Cardiac septum (tissue), 1 donor: ENCODE measurements around the gene LPGAT1. TPM values are rescaled to one million over a fixed set of nuclear protein-coding genes. Genes with fewer than 3 reads are reported as not detected.
A peak's percentile ranks its signal among the peaks of the same experiment; 100 is the strongest.

Source experiments
- DNase-seq: peaks from one replicate; pipeline ENCODE4 v3.0.0-alpha.2; 2020; ENCODE audit warnings: low spot score
- intact Hi-C: fragments of 100-400 bp; cut with DNase I; formaldehyde crosslinking; loops from one replicate; pipeline ENCODE4 v1.14.0; 2022
- total RNA-seq: library from RNA; stranded (reverse); fragmentation: NEBNext Ultra II Directional; extraction: Animal tissue kit (Norgen Biotek cat#: 25700); gene quantifications from one replicate; pipeline ENCODE4 v1.2.1, GENCODE V29; 2021
- donor health status: DM: no; HTN: no; CAD: no.

LPGAT1 gene
- total RNA-seq, 1 donor from 2014 or later, result 43.4 TPM

GRCh38 chr1:211830055-211830327 is 572 bp downstream of the LPGAT1 start:
- intact Hi-C loops, result loop anchor here (5.0 to 10.0 kb wide), 2 partner anchors 153 to 625 kb away; partner anchors contain the start of gene NEK2
- DNase-seq, result peak; percentile 74

- intact Hi-C loops, result loop anchor here (1.0 to 10.0 kb wide), 4 partner anchors 130 to 625 kb away; partner anchors contain the start of genes NEK2 and SLC30A1
Observed at GRCh38 chr1:211829343-211830054, 1.1 kb downstream of the LPGAT1 start.

GRCh38 chr1:211828584-211829342 is 1.8 kb downstream of the LPGAT1 start:
- intact Hi-C loops, result loop anchor here (1.0 to 2.0 kb wide), 2 partner anchors 129 to 250 kb away; partner anchors contain the start of gene SLC30A1
- no peak for DNase-seq

More at GRCh38 chr1:211829343-211830054, 1.1 kb downstream of the LPGAT1 start:
- DNase-seq, result peak; percentile 74

- no peak for DNase-seq
- intact Hi-C loops, result no loop called here
Observed at GRCh38 chr1:211827051-211827450, 3.5 kb downstream of the LPGAT1 start.

DNA sequence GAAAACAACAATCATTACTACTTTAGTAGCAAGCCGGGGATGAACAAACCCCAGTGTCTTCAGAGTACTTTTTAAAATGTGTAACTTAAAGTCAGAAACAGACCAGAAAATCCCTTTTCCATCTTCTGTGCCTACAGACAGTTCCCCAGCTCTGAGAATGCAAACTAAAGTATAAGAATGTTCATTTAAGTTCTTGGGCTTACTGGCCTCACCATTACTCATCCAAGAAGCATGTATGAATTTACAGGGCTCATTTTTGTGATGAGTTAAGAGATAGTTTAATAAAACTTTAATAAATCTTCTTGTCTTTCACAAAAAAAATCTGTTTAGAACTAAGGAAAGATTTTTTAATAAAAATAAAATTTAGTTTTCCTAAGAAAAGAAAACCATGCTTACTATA is 4.6 kb downstream of the LPGAT1 start:
- intact Hi-C loops, result no loop called here
- DNase-seq, result no peak

- no peak for DNase-seq
- intact Hi-C loops, result no loop called here
Observed at GRCh38 chr1:211822677-211823407, 7.7 kb downstream of the LPGAT1 start.

- intact Hi-C loops, result no loop called here
- DNase-seq, result no peak
Observed at GRCh38 chr1:211816586-211816985, 14.0 kb downstream of the LPGAT1 start.

GRCh38 chr1:211814313-211814712 is 16.2 kb downstream of the LPGAT1 start:
- DNase-seq, result no peak

DNA sequence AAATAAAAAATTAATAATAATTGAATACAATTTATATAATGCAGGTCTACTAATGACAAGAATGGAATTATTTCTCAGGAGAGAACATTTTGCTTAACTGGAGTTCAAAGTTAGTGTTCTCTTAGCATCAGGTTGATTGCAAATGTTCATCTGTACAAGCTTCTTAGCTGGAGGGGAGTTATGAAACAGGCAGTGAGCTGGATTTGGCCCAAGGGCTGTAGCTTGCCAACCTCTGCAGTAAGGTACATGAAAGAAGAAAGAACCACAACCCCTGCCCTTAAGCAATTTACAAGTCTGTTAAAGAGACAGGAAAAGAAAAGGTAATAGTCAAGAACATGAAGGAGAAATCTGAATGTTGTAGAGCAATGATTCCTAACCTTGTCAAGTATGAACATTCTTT is 17.0 kb downstream of the LPGAT1 start:
- no peak for DNase-seq
- intact Hi-C loops, result no loop called here

More at GRCh38 chr1:211814313-211814712, 16.2 kb downstream of the LPGAT1 start:
- intact Hi-C loops, result no loop called here

GRCh38 chr1:211812584-211812983 is 18.0 kb downstream of the LPGAT1 start:
- DNase-seq, result no peak
- intact Hi-C loops, result no loop called here

DNA sequence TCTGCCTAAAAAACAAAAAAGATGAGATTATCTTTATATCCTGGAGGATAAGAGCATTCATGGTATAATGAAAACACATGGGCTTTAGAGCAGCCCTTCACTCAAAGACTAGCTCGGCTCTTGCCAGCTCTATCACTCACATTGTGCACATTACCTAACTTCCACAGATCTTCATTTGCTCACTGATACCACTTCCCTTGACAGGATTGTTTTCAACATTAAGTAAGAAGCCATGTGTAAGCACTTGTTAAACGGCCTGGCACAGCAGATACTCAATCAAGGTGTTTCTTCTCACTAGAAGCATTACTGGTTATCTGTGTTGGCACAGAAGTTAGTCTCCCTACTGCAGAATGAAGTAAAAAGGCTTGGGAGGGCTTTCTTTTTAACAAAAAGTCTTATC is 18.7 kb downstream of the LPGAT1 start:
- intact Hi-C loops, result no loop called here
- no peak for DNase-seq

DNA sequence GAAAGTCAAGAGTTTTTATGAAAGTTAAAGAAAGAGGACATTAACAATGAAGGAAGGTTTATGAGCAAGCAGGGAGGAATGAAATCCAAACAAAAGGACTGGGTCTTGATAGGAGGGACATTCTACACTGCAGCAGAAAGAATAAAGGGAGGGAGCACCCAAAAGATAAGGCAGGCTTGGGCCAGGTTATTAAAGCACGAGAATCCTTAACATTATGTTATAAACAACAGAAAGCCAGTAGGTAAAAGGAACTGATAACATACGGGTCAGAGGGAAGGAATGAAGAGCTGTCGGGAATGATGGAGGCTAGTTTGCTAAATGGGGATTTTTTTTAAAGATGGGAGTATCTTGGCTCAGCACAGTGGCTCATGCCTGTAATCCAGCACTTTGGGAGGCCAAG is 19.4 kb downstream of the LPGAT1 start:
- DNase-seq, result no peak
- intact Hi-C loops, result no loop called here

DNA sequence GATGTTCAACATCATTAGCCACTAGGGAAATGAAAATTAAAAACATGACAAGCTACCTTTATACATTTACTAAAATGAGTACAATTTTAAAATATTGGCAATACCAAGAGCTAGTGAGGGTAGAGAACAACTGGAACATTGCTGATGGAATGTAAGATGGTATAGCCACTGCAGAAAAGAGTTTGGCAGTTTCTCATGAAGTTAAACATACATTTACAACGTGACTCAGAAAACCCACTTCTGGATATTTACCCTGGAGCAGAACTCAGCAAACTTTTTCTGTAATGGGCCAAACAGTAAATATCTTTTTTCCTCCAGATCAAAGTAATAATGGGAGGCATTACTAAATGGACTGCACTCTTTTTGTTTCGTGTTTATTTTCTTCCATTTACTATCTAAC is 22.1 kb downstream of the LPGAT1 start:
- no peak for DNase-seq
- intact Hi-C loops, result no loop called here

GRCh38 chr1:211804915-211805314 is 25.6 kb downstream of the LPGAT1 start:
- DNase-seq, result no peak
- intact Hi-C loops, result no loop called here

GRCh38 chr1:211800925-211801607 is 29.5 kb downstream of the LPGAT1 start:
- intact Hi-C loops, result no loop called here
- DNase-seq, result no peak

DNA sequence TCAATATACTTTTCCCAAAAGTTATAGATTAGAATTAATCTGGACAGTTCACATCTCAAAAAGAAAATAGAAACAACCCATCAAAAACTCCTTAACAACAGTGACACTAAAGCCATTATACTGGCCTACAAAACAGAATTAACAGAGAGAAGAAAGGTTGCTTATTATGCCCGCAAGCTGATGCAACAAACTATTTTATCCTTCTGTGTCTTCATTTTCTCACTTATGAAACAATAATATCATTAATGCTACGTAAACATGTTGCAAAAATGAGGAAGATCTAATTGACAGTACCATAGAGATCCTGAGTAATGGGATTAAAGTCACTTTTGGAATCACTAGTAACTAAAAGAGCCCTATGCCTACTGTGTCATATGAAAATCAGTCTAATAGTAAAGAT is 32.6 kb downstream of the LPGAT1 start:
- intact Hi-C loops, result no loop called here
- DNase-seq, result no peak

- intact Hi-C loops, result no loop called here
- DNase-seq, result no peak
Observed at GRCh38 chr1:211791979-211792378, 38.6 kb downstream of the LPGAT1 start.

DNA sequence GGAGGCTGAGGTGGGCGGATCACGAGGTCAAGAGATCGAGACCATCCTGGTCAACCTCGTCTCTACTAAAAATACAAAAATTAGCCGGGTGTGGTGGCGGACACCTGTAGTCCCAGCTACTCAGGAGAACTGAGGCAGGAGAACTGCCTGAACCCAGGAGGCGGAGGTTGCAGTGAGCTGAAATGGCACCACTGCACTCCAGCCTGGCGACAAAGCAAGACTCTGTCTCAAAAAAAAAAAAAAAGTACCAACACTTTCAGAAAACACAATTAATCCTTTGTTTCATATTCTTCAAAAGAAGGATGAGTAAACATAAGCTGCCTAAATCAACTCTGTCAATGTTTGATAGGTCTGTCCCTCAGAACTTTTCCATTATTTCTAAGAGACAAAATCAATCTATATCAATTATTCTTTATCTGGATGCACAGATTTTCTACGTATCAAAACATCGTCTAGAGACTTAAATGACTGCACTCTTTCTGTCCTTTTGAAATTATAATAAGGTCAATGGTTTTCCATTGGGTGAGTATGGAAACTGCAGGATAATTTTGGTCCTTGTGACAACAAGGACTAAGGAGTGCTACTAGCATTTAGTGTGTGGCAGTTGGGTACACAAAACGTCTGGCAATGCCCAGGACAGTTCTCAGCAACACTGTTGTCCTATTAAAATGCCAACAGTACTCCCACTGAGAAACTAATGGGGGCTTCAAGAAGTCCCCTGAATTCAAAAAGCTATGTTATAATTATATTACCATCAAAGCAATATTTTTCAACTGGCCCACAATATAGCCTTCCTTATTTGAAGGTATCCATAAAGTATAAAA is 40.7 kb downstream of the LPGAT1 start:
- intact Hi-C loops, result no loop called here
- no peak for DNase-seq

DNA sequence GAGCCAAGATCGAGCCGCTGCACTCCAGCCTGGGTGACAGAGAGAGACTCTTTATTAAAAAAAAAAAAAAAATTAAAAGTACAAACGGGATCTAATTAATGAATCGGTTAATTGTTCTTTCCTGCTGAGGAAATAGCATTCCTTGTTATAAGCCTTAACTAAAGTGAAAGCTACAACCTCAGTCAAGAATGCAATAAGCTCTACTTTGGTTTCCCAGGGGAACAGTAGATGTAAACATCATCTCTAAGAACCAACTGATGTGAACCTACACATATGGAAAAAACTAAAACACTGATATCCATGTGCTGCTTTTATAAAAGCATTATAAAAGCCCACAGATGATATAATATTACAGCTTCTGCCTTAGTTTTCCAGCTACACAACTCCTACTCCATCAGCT is 41.9 kb downstream of the LPGAT1 start:
- no peak for DNase-seq
- intact Hi-C loops, result no loop called here
